ENCODE measurements around the gene GCH1.
"Not testable (repeated sequence)": the region's sequence is repeated elsewhere in the genome, so short reads cannot be mapped to it uniquely, and the experiment has no call there.

GCH1 gene

DNA sequence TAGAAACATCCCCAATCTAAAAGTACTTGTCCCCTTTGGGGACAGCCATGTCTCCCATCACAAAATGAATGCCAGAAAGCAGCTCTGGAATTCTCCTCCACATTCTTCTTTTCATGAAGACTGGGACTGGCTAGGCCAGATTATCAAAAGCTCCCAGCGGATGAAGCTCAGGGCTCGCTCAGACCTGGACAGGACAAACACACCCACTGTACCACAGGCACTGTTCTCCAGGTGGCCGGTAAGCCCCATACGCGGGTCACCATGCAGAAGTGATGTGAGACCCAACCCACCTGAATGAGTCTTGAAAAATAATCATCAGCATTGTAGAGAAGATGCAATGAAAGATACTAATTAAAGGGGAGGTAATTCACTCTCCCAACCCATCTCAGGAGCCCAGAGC is 85.1 kb downstream of the GCH1 start:
- no peak for DNase-seq

GRCh38 chr14:54816450-54816849 is 86.2 kb downstream of the GCH1 start:
- DNase-seq: no peak

DNA sequence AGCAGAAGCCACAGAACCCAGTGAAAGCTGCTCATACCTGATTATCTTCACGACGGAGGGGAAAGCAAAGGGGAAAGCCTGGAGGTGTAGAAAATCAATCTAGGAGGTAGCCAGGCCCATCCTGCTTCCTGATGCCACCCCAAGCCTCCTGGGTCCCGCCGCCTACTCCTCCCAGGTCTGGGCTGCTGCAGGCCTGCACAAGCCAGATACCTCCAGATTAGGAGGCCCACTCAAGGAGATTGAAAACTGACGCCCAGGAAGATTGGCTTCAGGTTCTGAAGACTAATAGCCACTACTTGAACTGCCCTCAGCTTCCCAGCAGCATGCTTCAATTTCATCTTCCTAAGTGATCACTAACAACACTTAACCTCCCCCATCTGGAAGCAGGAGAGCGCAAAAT is 87.1 kb downstream of the GCH1 start:
- no peak for DNase-seq

- DNase-seq: no peak
Measured at GRCh38 chr14:54815016-54815415, 87.6 kb downstream of the GCH1 start.

GRCh38 chr14:54814076-54814475 is 88.5 kb downstream of the GCH1 start:
- DNase-seq: peak; percentile 7

DNA sequence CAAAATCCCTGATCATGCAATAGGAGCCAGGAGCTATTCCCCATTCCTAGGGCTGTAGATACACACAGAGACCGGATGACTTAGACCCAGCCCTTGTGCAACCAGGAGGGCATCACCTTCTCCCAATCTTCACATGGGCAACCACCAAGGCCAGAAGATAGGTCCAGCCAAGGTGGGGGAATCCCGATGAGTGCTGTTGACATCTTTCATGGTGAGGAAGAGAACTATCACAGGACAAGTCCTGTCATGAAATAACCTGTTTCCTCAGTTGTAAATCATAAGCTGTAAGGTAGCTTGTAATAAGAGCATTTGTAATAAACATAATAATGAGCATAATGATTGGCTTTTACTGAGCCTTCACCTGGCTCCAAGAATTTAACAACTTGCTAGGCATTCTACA is 89.5 kb downstream of the GCH1 start:
- no peak for DNase-seq

GRCh38 chr14:54812617-54813016 is 90.0 kb downstream of the GCH1 start:
- no peak for DNase-seq

- no peak for DNase-seq
Measured at GRCh38 chr14:54809767-54810166, 92.9 kb downstream of the GCH1 start.

- no peak for DNase-seq
Measured at GRCh38 chr14:54808326-54809161, 94.1 kb downstream of the GCH1 start.

- DNase-seq: no peak
Measured at GRCh38 chr14:54807881-54808280, 94.7 kb downstream of the GCH1 start.

- no peak for DNase-seq
Measured at GRCh38 chr14:54807428-54807827, 95.2 kb downstream of the GCH1 start.

DNA sequence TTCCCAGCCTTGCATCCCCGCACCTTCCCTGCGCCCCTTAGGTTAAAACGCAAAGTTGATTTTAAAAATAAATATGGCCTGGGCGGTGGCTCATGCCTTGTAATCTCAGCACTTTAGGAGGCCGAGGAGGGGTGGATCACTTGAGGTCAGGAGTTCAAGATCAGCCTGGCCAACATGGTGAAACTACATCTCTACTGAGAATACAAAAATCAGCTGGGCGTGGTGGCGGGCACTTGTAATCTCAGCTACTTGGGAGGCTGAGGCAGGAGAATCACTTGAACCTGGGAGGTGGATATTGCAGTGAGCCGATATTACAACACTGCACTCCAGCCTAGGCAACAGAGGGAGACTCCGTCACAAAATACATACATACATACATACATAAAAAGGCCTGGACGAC is 96.0 kb downstream of the GCH1 start:
- DNase-seq: no peak

DNA sequence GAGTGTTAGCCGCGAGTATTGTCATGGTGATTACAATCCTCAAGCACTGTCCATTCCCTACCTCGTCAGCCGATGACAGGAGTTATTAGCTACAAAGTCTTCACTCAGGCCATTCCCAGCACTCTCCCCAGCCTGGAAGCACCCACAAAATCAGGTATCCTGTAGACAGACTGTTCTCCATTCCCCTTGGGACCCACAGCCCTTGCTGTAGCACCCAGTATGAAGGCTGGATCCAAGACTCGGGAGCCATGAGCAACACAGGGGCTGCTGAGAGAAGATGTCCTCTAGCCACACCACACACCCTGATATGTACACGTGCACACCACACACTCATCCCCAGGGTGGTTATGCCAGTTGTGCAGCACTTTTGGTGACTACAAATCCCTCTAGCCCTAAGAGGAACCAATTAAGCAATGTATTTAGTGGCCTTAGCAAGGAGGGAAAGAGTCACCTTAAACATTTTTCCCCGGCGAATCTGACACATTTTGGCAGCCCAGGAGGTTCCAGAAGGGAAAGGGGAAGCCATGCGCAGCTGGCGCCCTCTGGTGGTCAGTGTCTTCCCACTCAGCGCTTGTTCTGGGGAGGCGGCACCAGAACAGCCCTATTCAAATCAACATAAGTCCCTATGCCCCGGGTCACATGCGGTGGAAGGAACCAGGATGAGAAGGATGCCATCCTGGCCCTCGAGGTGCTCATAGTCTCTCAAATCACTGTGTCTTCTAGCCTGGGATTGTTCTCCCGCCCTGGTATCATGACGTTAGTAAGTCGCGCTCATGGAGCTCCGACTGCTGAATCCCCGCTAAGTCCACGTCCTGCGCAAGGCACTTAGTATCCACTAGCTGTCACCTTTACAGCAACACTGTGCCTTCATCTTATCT is 96.9 kb downstream of the GCH1 start:
- DNase-seq: peak; percentile 81

GRCh38 chr14:54805070-54805444 is 97.6 kb downstream of the GCH1 start:
- DNase-seq: no peak

DNA sequence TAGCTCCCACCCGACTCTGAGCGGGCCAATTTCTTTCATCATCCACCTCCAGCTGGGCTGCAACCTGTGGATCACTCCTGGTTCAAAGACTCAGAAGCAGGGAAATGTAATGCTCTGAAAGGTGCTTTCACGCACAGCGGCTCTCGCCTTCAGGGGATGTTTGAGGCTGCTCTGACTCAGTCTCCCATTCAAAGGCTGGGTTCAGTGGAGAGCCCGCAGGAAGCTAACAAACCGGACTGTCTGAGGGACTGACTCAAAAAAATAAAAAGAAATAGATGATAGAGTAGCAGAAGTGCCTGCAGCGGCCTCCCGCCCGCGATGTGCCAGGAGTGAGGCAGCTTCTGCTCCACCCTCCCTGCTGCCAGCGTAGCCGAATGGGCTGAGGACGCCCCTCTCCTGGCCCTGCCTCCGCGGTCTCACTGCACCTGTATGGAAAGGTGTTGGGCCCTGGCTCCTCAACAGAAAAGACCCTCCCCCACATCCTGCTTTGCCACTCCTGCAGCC is 98.0 kb downstream of the GCH1 start:
- no peak for DNase-seq

DNA sequence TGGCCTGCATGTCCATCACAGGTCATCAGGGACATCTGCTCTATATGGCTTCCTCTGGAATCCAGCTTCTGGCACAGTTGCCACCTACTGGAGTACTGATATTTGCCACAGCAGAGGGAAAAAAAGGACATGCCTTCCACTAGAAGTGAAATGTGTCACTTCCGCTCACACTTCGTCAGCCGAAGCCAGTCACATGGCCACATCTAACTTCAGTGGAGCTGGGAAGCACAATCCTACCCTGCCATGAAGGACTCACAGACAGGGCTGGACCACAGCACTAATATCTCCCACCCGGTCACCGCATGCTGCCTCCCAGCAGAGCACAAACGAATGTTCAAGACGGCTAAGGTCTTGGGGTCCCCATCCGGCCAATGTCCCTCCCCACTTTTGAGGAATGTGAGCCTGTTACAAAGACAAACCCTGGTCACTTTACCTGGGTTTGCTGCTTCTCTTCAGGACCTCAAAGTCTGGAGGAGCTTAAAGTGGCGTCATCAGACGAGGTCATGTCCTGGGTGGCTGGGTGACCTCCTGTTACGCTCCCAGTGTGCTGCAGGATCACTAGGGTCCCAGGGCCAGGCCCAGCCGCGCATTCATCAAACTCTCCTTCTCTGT is 98.6 kb downstream of the GCH1 start:
- DNase-seq: no peak

GRCh38 chr14:54803396-54803795 is 99.2 kb downstream of the GCH1 start:
- no peak for DNase-seq

DNA sequence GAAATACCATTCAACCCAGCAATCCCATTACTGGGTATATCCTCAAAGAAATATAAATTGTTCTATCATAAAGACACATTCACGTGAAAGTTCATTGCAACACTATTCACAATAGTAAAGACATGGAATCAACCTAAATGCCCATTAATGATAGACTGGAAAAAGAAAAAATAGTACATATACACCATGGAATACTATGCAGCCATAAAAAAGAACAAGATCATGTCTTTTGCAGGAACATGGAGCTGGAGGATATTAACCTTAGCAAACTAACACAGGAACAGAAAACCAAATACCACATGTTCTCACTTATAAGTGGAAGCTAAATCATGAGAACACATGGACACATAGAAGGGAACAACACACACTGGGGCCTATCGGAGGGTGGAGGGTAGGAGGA is 101.1 kb downstream of the GCH1 start:
- not testable (repeated sequence) for DNase-seq

GRCh38 chr14:54798465-54799124 is 104.0 kb downstream of the GCH1 start:
- no peak for DNase-seq

DNA sequence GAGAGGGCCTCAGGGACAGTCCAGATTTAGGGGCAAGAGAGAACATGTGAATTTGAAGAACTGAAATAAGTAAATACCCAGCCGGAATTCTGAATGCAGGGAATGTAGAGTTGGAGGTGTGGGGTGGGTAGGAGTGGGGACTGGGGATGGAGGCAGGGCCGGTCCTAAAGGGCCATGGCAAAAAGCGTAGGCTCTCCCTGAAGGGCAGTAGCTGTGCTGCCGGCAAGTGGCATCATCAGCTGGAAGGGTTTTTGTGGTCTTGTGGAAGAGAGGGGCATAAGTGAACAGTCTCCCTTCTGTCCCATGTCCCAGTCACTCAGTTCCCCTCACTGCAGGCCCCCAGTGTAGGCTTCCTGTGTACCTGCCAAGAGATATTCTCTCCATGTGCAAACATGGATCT is 104.6 kb downstream of the GCH1 start:
- no peak for DNase-seq

DNA sequence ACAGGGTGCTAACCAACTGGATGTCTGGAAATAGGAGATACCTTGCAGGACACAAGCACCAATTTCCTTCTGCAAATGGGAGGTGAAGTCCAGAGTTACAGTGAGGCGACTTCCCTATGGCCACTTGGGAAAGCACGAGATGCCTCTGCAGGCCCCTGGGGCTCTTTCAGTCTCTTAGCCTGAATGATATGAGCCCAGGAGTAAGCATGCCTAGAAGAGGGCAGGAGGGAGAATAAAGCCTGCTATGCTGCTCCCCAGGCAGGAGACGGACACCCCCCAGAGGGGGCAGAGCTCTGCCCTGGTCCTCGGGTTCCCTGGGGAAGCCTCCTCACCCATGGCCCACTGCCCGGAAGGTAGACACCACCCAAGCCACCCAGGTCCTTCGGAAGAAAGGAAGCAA is 105.1 kb downstream of the GCH1 start:
- no peak for DNase-seq

DNA sequence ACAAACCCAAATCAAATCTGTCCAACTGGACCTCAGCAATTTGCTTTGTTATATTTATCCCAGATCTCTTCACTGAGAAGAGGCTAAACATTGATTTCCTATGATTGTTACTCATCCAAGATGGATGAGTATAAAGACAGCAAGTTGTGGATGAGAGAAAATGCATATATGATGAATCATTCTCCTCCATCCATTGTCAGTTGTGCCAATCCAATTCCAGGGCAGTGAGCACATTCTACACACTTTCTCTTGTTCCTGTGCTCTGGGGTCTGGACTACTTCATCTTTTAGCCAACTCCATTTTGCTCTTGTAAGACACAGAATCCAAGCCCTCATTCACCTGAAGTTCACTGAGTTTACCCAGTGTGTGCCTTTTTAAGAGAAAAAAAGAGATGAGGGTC is 105.7 kb downstream of the GCH1 start:
- no peak for DNase-seq

DNA sequence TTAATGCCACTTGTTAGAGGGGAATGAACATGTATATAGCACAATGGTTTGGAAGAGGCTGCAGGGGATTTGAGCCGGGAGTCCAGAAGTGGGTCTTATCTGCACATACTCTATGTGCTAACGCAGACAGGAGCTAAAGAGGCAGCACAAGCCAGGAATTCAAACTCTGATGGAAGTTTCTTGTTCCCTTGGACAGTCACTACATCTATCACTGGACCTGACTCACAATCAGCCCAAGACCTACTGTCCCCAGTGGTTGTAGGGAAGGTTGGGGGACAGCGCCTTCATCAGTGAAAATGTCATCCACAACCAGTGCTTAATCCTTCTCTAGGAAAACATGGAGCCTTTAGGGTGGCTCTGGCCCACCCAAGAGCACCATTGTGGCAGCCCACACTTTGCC is 107.8 kb downstream of the GCH1 start:
- no peak for DNase-seq

Measured in CD4-positive, alpha-beta T cell treated with Interleukin-17A for 4 hours (primary cell).